Stomach (tissue), 9 donors: ENCODE results near the gene MAST3. TPM values are rescaled to one million over a fixed set of nuclear protein-coding genes. Genes with fewer than 3 reads are reported as not detected.

Experiments used
- DNase-seq, 2 donors: peaks; one replicate each; pipeline versions ENCODE4 v3.0.0 to v3.0.0-alpha.2; 2013 to 2019
- H3K27ac ChIP-seq, 5 donors: fragments of 200-600 bp in 4 of 5; sonication (generic) in 4 of 5; one replicate each; pipeline ENCODE4 v1.5.1; 2013 to 2019; ENCODE audit warnings: mild to moderate bottlenecking in 1 of 5, moderate library complexity in 1 of 5
- H3K27me3 ChIP-seq, 3 donors: fragments of 200-600 bp; sonication (generic); one replicate each; pipeline ENCODE4 v1.5.1; 2017 to 2019; ENCODE audit warnings: mixed run types in 1 of 3
- H3K36me3 ChIP-seq, 4 donors: fragments of 200-600 bp; sonication (generic); 1 replicate in 3 of 4; 2 replicates in 1 of 4; pipeline ENCODE4 v1.5.1; 2016 to 2019
- H3K4me1 ChIP-seq, 4 donors: fragments of 200-600 bp; sonication (generic); one replicate each; pipeline ENCODE4 v1.5.1; 2016 to 2019
- H3K4me3 ChIP-seq, 4 donors: fragments of 200-600 bp; sonication (generic) in 3 of 4; one replicate each; pipeline ENCODE4 v1.5.1; 2016 to 2019; ENCODE audit warnings: mild to moderate bottlenecking in 1 of 4
- H3K9me3 ChIP-seq, 4 donors: fragments of 200-600 bp; sonication (generic); one replicate each; pipeline ENCODE4 v1.5.1; 2016 to 2019
- EP300 ChIP-seq: sonication (generic); formaldehyde crosslinking; IDR thresholded peaks from one replicate; pipeline ENCODE4 v1.6.1; 2017; ENCODE audit warnings: antibody characterized with exemption
- POLR2A ChIP-seq, 4 donors: fragments of 450-650 bp; IDR thresholded peaks; one replicate each; pipeline ENCODE4 v1.6.1; 2016; ENCODE audit warnings: antibody characterized with exemption in 4 of 4, control low read depth in 2 of 4, mild to moderate bottlenecking in 1 of 4, moderate library complexity in 1 of 4
- POLR2AphosphoS5 ChIP-seq, 3 donors: sonication (generic); formaldehyde crosslinking; IDR thresholded peaks; one replicate each; pipeline ENCODE4 v1.6.1; 2016; ENCODE audit warnings: antibody characterized with exemption in 3 of 3
- WGBS, 5 donors: extraction: QIAGEN DNeasy Blood & Tissue Kit in 3 of 5; methylation state at CpG; one replicate each; pipeline versions ENCODE4 v1.1.5 to v1.1.7; 2013 to 2018; 5-methylcytosine and 5-hydroxymethylcytosine counted together
- intact Hi-C: fragments of 100-400 bp; cut with DNase I; formaldehyde crosslinking; loops from one replicate; pipeline ENCODE4 v1.15.1; 2023; ENCODE audit warnings: low total_unique reads
- polyA plus RNA-seq, 3 donors: library from polyadenylated mRNA; stranded (reverse); fragments of 200-250 nt; gene quantifications; one replicate each; pipeline ENCODE4 v1.2.3, GENCODE V29; 2013
- total RNA-seq, 5 donors: library from RNA; depleted of rRNA; stranded (reverse); fragments of >200 nt; gene quantifications; one replicate each; pipeline versions ENCODE4 v1.1.0 to v1.2.3, GENCODE V29; 2014 to 2016
- TF ChIP-seq, protein P1 (sequence below), 7 experiments: fragments of 450-650 bp in 4 of 7; fragments of 200-600 bp in 3 of 7; sonication (generic) in 3 of 7; IDR thresholded peaks; one replicate each; pipeline ENCODE4 v1.5.1; 2016 to 2019; ENCODE audit warnings: antibody characterized with exemption in 7 of 7, control low read depth in 2 of 7, mild to moderate bottlenecking in 1 of 7
- donor health status: healthy with polysubstance abuse.
- donor health status: Bipolar disorder and iron deficiency.
- donor health status: healthy.

Gene MAST3
- total and polyA plus RNA-seq, 8 donors: 1.7 to 29.0 (median 6.9) TPM

DNA sequence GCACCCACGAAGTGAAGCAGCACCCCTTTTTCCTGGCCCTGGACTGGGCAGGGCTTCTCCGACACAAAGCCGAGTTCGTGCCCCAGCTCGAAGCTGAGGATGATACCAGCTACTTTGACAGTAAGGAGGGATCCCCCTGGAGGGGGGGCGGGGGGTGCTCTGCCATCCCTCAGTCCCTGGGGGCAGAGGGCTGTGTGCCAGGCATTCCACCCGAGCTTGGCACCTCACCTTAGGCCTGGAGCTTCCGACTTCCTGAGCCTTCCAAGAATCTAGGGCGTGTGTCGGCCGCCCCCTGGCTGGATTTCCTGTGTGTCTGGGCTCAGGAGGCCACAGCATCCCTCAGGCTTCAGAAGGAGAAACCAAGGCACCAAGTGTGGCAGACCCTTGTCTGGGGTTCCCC, 39.7 kb downstream of the MAST3 start:
- 86 to 100% (median 87%) methylated on average over 5 to 11 of the region's 11 CpGs for WGBS, 5 donors
- Histone ChIP-seq H3K4me3 (no peak overlapping the region), H3K36me3 (peaks cover 17 to 98% (median 94%) of the 10 kb centered on the region in 4 donors), H3K9me3 (no peaks in the 10 kb centered on the region), H3K4me1 (no peaks in the 10 kb centered on the region), H3K27ac (no peak overlapping the region), H3K27me3 (no peaks in the 10 kb centered on the region)
- DNase-seq: no peak
- TF ChIP-seq POLR2AphosphoS5 (IDR thresholded peaks at IDR 0.05): no peak
- intact Hi-C loops: no loop called here

DNA sequence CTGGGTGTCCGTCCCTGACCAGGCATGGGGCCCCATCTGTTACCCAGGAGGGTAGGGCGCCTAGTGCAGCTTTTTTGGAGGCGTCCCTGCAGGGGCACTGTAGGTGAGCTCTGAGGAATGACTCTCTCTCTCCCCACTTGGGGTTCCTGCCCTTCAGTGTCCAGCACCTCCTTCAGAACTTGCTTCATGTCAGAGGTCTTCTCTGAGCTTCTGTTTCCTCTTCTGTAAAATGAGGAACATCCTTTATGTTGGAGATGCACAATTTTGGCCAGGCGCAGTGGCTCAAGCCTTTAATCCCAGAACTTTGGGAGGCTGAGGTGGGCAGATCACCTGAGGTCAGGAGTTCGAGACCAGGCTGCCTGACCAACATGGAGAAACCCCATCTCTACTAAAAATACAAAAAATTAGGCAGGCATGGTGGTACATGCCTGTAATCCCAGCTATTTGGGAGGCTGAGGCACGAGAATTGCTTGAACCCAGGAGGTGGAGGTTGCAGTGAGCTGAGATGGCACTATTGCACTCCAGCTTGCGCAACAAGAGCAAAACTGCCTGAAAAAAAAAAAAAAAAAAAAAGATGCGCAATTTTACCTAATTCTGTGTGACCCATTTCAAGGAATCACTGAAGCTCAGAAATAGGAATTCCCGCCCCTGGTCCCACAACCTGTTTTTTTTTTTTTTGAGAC, 40.2 kb downstream of the MAST3 start:
- no peak overlapping the region for H3K27ac ChIP-seq
- 83 to 94% (median 93%) methylated on average over 7 to 9 of the region's 9 CpGs for WGBS, 5 donors
- intact Hi-C loops: no loop called here
- no peaks in the 10 kb centered on the region for H3K4me1 ChIP-seq
- no peak overlapping the region for H3K4me3 ChIP-seq
- no peak for DNase-seq
- TF ChIP-seq POLR2AphosphoS5 (IDR thresholded peaks at IDR 0.05) (no peak), POLR2A (IDR thresholded peaks at IDR 0.05) (no peak), EP300 (no peak)
- TF ChIP-seq, protein P1, sequence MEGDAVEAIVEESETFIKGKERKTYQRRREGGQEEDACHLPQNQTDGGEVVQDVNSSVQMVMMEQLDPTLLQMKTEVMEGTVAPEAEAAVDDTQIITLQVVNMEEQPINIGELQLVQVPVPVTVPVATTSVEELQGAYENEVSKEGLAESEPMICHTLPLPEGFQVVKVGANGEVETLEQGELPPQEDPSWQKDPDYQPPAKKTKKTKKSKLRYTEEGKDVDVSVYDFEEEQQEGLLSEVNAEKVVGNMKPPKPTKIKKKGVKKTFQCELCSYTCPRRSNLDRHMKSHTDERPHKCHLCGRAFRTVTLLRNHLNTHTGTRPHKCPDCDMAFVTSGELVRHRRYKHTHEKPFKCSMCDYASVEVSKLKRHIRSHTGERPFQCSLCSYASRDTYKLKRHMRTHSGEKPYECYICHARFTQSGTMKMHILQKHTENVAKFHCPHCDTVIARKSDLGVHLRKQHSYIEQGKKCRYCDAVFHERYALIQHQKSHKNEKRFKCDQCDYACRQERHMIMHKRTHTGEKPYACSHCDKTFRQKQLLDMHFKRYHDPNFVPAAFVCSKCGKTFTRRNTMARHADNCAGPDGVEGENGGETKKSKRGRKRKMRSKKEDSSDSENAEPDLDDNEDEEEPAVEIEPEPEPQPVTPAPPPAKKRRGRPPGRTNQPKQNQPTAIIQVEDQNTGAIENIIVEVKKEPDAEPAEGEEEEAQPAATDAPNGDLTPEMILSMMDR (IDR thresholded peaks at IDR 0.05): no peak
- no peaks in the 10 kb centered on the region for H3K27me3 ChIP-seq
- no peaks in the 10 kb centered on the region for H3K9me3 ChIP-seq
- peaks cover 18 to 97% (median 94%) of the 10 kb centered on the region in 4 donors for H3K36me3 ChIP-seq

DNA sequence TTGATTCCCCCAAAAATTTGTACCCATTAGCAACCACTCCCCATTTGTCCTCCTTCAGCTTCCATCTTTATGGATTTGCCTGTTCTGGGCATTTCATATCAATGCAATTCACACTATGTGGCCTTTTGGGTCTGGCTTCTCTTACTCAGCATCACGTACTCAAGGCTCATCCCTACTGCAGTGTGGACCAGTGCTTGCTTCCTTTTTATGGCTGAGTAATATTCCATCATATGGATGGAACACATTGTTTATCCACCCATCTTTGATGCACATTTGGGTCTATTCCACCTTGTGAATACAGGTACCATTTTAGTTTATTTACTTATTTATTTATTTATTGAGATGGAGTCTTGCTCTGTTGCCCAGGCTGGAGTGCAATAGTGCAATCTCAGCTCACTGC, 42.9 kb downstream of the MAST3 start:
- WGBS, 5 donors: 96 to 100% (median 98%) methylated on average over 1 of the region's 1 CpG
- Histone ChIP-seq H3K36me3 (peaks cover 34 to 99% (median 95%) of the 10 kb centered on the region in 4 donors), H3K27me3 (no peaks in the 10 kb centered on the region), H3K27ac (no peak overlapping the region), H3K9me3 (no peaks in the 10 kb centered on the region), H3K4me1 (no peaks in the 10 kb centered on the region), H3K4me3 (no peak overlapping the region)
- intact Hi-C loops: no loop called here
- TF ChIP-seq, protein P1 (IDR thresholded peaks at IDR 0.05): no peak
- no peak for DNase-seq

DNA sequence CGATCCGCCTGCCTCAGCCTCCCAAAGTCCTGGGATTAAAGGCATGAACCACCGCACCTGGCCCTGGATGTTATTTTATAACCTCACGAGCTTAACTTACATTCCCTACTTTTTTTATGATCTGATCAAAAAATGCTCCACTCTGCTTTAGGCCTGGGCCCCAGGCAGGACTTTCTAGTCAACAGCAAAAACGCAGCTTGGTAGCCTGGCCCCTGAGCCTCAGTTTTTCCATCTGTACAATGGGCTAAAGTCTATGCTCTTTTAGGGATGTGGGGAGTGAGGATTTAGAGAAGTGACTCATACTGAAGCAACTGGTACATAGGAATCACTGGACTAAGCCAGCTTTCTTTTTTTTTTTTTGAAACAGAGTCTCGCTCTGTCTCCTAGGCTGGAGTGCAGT, 43.5 kb downstream of the MAST3 start:
- no peaks in the 10 kb centered on the region for H3K9me3 ChIP-seq
- H3K27ac ChIP-seq: no peak overlapping the region
- H3K27me3 ChIP-seq: no peaks in the 10 kb centered on the region
- no peak for DNase-seq
- H3K4me3 ChIP-seq: no peak overlapping the region
- 93 to 99% (median 98%) methylated on average over 6 of the region's 6 CpGs for WGBS, 5 donors
- intact Hi-C loops: no loop called here
- H3K4me1 ChIP-seq: no peaks in the 10 kb centered on the region
- no peak for TF ChIP-seq EP300
- TF ChIP-seq POLR2A (IDR thresholded peaks at IDR 0.05): no peak
- TF ChIP-seq, protein P1 (IDR thresholded peaks at IDR 0.05): no peak
- TF ChIP-seq POLR2AphosphoS5 (IDR thresholded peaks at IDR 0.05): no peak
- peaks cover 40 to 99% (median 95%) of the 10 kb centered on the region in 4 donors for H3K36me3 ChIP-seq

DNA sequence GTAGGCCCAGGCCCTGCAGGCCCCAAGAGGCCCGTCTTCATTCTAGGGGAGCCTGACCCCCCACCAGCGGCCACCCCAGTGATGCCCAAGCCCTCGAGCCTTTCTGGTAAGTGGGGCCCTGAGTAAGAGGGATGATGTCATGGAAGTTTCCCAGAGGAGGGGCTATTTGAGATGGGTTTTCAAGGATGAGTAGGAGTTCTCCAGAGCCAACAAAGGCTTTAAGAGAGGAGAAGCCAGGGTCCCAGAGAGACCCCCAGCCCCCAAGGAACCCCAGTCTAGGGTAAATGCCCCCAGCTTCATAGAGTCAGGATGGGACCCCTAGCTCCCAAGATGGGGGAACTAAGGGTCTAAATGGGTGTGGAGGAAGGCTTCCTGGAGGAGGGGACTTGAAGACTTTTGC, 46.3 kb downstream of the MAST3 start:
- DNase-seq: no peak
- no peaks in the 10 kb centered on the region for H3K9me3 ChIP-seq
- H3K4me1 ChIP-seq: no peaks in the 10 kb centered on the region
- 82 to 98% (median 93%) methylated on average over 3 of the region's 3 CpGs for WGBS, 5 donors
- intact Hi-C loops: no loop called here
- H3K27me3 ChIP-seq: no peaks in the 10 kb centered on the region
- H3K27ac ChIP-seq: no peak overlapping the region
- peaks cover 38 to 99% (median 93%) of the 10 kb centered on the region in 4 donors for H3K36me3 ChIP-seq
- H3K4me3 ChIP-seq: no peak overlapping the region
- TF ChIP-seq POLR2A (IDR thresholded peaks at IDR 0.05) (no peak), EP300 (no peak), POLR2AphosphoS5 (IDR thresholded peaks at IDR 0.05) (no peak)
- TF ChIP-seq, protein P1 (IDR thresholded peaks at IDR 0.05): no peak
